Measurements from ENCODE around the gene CLEC20A.

The CLEC20A gene

DNA sequence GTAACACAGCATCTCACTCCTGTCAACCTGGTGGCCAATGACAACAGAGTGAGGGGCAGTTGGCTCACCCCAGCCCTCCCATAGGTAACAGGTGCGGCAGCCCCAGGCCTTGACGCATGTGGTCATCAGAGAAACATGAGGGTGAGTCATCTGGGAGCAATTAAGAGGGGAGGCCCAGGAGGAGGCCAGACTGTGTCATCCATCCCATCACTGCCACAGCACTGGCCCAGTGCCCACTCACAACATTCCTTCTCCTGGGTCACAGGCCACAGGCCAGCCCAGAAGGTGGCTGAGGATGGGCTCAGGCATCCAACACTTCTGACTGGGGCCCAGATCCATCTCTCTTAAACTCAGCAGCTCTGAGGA lies 33.3 kb upstream of the CLEC20A start (continued):
- TF ChIP-seq ZNF394 (tag by site-specific recombination; IDR thresholded peaks at IDR 0.05; ENCODE audit: borderline replicate concordance) (peak; percentile 54), ZNF121 (tag by site-specific recombination; IDR thresholded peaks at IDR 0.05) (no peak), ZNF248 (tag by site-specific recombination; IDR thresholded peaks at IDR 0.05) (no peak), ZNF10 (tag by site-specific recombination; IDR thresholded peaks at IDR 0.05) (peak; percentile 52; the same call in 1 of the 2 replicates), ZNF335 (tag by site-specific recombination; conservative IDR thresholded peaks at IDR 0.05) (0 out of 2 replicates have a peak, but pooled peaks have one; percentile 13), ZFP69B (tag by site-specific recombination; IDR thresholded peaks at IDR 0.05) (peak; percentile 55; the same call in 1 of the 2 replicates), SP7 (tag by site-specific recombination; IDR thresholded peaks at IDR 0.05) (peak; percentile 85), WT1 (tag by site-specific recombination; IDR thresholded peaks at IDR 0.05) (peak; percentile 66), ZNF629 (tag by site-specific recombination; IDR thresholded peaks at IDR 0.05) (peak; percentile 90)
- TF ChIP-seq, protein P1, sequence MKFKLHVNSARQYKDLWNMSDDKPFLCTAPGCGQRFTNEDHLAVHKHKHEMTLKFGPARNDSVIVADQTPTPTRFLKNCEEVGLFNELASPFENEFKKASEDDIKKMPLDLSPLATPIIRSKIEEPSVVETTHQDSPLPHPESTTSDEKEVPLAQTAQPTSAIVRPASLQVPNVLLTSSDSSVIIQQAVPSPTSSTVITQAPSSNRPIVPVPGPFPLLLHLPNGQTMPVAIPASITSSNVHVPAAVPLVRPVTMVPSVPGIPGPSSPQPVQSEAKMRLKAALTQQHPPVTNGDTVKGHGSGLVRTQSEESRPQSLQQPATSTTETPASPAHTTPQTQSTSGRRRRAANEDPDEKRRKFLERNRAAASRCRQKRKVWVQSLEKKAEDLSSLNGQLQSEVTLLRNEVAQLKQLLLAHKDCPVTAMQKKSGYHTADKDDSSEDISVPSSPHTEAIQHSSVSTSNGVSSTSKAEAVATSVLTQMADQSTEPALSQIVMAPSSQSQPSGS (tag by site-specific recombination; IDR thresholded peaks at IDR 0.05; ENCODE audit: low read depth) = no peak
- TF ChIP-seq, protein P2, sequence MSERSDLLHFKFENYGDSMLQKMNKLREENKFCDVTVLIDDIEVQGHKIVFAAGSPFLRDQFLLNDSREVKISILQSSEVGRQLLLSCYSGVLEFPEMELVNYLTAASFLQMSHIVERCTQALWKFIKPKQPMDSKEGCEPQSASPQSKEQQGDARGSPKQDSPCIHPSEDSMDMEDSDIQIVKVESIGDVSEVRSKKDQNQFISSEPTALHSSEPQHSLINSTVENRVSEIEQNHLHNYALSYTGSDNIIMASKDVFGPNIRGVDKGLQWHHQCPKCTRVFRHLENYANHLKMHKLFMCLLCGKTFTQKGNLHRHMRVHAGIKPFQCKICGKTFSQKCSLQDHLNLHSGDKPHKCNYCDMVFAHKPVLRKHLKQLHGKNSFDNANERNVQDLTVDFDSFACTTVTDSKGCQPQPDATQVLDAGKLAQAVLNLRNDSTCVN (tag by site-specific recombination; optimal IDR thresholded peaks at IDR 0.05) = no peak
- TF ChIP-seq, protein P3, sequence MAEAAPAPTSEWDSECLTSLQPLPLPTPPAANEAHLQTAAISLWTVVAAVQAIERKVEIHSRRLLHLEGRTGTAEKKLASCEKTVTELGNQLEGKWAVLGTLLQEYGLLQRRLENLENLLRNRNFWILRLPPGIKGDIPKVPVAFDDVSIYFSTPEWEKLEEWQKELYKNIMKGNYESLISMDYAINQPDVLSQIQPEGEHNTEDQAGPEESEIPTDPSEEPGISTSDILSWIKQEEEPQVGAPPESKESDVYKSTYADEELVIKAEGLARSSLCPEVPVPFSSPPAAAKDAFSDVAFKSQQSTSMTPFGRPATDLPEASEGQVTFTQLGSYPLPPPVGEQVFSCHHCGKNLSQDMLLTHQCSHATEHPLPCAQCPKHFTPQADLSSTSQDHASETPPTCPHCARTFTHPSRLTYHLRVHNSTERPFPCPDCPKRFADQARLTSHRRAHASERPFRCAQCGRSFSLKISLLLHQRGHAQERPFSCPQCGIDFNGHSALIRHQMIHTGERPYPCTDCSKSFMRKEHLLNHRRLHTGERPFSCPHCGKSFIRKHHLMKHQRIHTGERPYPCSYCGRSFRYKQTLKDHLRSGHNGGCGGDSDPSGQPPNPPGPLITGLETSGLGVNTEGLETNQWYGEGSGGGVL (tag by site-specific recombination; IDR thresholded peaks at IDR 0.05) = peak; percentile 56; the same call in 1 of the 2 replicates
- TF ChIP-seq, protein P4, sequence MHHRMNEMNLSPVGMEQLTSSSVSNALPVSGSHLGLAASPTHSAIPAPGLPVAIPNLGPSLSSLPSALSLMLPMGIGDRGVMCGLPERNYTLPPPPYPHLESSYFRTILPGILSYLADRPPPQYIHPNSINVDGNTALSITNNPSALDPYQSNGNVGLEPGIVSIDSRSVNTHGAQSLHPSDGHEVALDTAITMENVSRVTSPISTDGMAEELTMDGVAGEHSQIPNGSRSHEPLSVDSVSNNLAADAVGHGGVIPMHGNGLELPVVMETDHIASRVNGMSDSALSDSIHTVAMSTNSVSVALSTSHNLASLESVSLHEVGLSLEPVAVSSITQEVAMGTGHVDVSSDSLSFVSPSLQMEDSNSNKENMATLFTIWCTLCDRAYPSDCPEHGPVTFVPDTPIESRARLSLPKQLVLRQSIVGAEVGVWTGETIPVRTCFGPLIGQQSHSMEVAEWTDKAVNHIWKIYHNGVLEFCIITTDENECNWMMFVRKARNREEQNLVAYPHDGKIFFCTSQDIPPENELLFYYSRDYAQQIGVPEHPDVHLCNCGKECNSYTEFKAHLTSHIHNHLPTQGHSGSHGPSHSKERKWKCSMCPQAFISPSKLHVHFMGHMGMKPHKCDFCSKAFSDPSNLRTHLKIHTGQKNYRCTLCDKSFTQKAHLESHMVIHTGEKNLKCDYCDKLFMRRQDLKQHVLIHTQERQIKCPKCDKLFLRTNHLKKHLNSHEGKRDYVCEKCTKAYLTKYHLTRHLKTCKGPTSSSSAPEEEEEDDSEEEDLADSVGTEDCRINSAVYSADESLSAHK (tag by site-specific recombination; IDR thresholded peaks at IDR 0.05) = no peak
- TF ChIP-seq, protein P5, sequence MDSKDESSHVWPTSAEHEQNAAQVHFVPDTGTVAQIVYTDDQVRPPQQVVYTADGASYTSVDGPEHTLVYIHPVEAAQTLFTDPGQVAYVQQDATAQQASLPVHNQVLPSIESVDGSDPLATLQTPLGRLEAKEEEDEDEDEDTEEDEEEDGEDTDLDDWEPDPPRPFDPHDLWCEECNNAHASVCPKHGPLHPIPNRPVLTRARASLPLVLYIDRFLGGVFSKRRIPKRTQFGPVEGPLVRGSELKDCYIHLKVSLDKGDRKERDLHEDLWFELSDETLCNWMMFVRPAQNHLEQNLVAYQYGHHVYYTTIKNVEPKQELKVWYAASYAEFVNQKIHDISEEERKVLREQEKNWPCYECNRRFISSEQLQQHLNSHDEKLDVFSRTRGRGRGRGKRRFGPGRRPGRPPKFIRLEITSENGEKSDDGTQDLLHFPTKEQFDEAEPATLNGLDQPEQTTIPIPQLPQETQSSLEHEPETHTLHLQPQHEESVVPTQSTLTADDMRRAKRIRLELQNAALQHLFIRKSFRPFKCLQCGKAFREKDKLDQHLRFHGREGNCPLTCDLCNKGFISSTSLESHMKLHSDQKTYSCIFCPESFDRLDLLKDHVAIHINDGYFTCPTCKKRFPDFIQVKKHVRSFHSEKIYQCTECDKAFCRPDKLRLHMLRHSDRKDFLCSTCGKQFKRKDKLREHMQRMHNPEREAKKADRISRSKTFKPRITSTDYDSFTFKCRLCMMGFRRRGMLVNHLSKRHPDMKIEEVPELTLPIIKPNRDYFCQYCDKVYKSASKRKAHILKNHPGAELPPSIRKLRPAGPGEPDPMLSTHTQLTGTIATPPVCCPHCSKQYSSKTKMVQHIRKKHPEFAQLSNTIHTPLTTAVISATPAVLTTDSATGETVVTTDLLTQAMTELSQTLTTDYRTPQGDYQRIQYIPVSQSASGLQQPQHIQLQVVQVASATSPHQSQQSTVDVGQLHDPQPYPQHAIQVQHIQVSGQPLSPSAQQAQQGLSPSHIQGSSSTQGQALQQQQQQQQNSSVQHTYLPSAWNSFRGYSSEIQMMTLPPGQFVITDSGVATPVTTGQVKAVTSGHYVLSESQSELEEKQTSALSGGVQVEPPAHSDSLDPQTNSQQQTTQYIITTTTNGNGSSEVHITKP (tag by site-specific recombination; IDR thresholded peaks at IDR 0.05) = peak; percentile 74
- TF ChIP-seq, protein P6, sequence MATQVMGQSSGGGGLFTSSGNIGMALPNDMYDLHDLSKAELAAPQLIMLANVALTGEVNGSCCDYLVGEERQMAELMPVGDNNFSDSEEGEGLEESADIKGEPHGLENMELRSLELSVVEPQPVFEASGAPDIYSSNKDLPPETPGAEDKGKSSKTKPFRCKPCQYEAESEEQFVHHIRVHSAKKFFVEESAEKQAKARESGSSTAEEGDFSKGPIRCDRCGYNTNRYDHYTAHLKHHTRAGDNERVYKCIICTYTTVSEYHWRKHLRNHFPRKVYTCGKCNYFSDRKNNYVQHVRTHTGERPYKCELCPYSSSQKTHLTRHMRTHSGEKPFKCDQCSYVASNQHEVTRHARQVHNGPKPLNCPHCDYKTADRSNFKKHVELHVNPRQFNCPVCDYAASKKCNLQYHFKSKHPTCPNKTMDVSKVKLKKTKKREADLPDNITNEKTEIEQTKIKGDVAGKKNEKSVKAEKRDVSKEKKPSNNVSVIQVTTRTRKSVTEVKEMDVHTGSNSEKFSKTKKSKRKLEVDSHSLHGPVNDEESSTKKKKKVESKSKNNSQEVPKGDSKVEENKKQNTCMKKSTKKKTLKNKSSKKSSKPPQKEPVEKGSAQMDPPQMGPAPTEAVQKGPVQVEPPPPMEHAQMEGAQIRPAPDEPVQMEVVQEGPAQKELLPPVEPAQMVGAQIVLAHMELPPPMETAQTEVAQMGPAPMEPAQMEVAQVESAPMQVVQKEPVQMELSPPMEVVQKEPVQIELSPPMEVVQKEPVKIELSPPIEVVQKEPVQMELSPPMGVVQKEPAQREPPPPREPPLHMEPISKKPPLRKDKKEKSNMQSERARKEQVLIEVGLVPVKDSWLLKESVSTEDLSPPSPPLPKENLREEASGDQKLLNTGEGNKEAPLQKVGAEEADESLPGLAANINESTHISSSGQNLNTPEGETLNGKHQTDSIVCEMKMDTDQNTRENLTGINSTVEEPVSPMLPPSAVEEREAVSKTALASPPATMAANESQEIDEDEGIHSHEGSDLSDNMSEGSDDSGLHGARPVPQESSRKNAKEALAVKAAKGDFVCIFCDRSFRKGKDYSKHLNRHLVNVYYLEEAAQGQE (tag by site-specific recombination; IDR thresholded peaks at IDR 0.05) = no peak
- TF ChIP-seq, protein P7, sequence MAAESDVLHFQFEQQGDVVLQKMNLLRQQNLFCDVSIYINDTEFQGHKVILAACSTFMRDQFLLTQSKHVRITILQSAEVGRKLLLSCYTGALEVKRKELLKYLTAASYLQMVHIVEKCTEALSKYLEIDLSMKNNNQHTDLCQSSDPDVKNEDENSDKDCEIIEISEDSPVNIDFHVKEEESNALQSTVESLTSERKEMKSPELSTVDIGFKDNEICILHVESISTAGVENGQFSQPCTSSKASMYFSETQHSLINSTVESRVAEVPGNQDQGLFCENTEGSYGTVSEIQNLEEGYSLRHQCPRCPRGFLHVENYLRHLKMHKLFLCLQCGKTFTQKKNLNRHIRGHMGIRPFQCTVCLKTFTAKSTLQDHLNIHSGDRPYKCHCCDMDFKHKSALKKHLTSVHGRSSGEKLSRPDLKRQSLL (tag by site-specific recombination; IDR thresholded peaks at IDR 0.05) = no peak
- TF ChIP-seq, protein P8, sequence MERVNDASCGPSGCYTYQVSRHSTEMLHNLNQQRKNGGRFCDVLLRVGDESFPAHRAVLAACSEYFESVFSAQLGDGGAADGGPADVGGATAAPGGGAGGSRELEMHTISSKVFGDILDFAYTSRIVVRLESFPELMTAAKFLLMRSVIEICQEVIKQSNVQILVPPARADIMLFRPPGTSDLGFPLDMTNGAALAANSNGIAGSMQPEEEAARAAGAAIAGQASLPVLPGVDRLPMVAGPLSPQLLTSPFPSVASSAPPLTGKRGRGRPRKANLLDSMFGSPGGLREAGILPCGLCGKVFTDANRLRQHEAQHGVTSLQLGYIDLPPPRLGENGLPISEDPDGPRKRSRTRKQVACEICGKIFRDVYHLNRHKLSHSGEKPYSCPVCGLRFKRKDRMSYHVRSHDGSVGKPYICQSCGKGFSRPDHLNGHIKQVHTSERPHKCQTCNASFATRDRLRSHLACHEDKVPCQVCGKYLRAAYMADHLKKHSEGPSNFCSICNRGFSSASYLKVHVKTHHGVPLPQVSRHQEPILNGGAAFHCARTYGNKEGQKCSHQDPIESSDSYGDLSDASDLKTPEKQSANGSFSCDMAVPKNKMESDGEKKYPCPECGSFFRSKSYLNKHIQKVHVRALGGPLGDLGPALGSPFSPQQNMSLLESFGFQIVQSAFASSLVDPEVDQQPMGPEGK (tag by site-specific recombination; IDR thresholded peaks at IDR 0.05) = 0 out of 2 replicates have a peak, but pooled peaks have one; percentile 48
- TF ChIP-seq, protein P9, sequence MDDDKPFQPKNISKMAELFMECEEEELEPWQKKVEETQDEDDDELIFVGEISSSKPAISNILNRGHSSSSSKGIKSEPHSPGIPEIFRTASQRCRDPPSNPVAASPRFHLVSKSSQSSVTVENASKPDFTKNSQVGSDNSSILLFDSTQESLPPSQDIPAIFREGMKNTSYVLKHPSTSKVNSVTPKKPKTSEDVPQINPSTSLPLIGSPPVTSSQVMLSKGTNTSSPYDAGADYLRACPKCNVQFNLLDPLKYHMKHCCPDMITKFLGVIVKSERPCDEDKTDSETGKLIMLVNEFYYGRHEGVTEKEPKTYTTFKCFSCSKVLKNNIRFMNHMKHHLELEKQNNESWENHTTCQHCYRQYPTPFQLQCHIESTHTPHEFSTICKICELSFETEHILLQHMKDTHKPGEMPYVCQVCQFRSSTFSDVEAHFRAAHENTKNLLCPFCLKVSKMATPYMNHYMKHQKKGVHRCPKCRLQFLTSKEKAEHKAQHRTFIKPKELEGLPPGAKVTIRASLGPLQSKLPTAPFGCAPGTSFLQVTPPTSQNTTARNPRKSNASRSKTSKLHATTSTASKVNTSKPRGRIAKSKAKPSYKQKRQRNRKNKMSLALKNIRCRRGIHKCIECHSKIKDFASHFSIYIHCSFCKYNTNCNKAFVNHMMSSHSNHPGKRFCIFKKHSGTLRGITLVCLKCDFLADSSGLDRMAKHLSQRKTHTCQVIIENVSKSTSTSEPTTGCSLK (tag by site-specific recombination; IDR thresholded peaks at IDR 0.05) = no peak
